ENCODE measurements around the gene SEC24B.

DNA sequence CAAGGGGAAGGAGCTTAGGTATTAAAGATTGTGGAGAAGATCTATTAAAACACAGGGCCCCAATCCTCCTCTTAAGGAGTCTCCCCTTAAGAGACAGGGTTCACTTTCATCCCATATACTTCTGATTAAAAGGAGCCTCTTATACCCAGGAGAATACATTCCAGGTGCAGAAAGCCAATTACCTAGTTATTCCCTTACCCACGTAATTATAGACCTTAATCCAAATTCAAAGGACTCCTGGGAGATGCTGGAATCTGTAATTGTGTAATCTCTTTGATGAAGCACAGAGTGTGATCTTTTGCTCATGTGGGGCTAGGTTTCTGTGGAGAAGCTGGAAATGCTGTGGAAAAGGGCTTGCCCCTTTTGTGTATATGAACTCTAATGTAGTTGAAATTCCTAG is 1.4 kb upstream of the SEC24B start:
- TF ChIP-seq TAF1 (IDR thresholded peaks at IDR 0.05; ENCODE audit: low read depth) (no peak), TCF12 (IDR thresholded peaks at IDR 0.05; ENCODE audit: low read depth) (no peak), YY1 (IDR thresholded peaks at IDR 0.05; ENCODE audit: low read depth) (no peak), ZBTB7A (IDR thresholded peaks at IDR 0.05; ENCODE audit: low read depth) (no peak), EP300 (IDR thresholded peaks at IDR 0.05; ENCODE audit: borderline replicate concordance) (no peak), RAD21 (IDR thresholded peaks at IDR 0.05; ENCODE audit: low read depth) (no peak), EGR1 (IDR thresholded peaks at IDR 0.05) (no peak), NFIC (IDR thresholded peaks at IDR 0.05) (no peak), TEAD4 (IDR thresholded peaks at IDR 0.05) (no peak), FOXM1 (IDR thresholded peaks at IDR 0.05; ENCODE audit: borderline replicate concordance, low read depth) (no peak), CEBPB (IDR thresholded peaks at IDR 0.05) (no peak)
- TF ChIP-seq, protein P1, sequence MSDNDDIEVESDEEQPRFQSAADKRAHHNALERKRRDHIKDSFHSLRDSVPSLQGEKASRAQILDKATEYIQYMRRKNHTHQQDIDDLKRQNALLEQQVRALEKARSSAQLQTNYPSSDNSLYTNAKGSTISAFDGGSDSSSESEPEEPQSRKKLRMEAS (IDR thresholded peaks at IDR 0.05): no peak
- TF ChIP-seq, protein P2, sequence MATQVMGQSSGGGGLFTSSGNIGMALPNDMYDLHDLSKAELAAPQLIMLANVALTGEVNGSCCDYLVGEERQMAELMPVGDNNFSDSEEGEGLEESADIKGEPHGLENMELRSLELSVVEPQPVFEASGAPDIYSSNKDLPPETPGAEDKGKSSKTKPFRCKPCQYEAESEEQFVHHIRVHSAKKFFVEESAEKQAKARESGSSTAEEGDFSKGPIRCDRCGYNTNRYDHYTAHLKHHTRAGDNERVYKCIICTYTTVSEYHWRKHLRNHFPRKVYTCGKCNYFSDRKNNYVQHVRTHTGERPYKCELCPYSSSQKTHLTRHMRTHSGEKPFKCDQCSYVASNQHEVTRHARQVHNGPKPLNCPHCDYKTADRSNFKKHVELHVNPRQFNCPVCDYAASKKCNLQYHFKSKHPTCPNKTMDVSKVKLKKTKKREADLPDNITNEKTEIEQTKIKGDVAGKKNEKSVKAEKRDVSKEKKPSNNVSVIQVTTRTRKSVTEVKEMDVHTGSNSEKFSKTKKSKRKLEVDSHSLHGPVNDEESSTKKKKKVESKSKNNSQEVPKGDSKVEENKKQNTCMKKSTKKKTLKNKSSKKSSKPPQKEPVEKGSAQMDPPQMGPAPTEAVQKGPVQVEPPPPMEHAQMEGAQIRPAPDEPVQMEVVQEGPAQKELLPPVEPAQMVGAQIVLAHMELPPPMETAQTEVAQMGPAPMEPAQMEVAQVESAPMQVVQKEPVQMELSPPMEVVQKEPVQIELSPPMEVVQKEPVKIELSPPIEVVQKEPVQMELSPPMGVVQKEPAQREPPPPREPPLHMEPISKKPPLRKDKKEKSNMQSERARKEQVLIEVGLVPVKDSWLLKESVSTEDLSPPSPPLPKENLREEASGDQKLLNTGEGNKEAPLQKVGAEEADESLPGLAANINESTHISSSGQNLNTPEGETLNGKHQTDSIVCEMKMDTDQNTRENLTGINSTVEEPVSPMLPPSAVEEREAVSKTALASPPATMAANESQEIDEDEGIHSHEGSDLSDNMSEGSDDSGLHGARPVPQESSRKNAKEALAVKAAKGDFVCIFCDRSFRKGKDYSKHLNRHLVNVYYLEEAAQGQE (IDR thresholded peaks at IDR 0.05; ENCODE audit: low read depth): no peak
- TF ChIP-seq, protein P3, sequence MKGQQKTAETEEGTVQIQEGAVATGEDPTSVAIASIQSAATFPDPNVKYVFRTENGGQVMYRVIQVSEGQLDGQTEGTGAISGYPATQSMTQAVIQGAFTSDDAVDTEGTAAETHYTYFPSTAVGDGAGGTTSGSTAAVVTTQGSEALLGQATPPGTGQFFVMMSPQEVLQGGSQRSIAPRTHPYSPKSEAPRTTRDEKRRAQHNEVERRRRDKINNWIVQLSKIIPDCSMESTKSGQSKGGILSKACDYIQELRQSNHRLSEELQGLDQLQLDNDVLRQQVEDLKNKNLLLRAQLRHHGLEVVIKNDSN (IDR thresholded peaks at IDR 0.05): no peak

Measured in Ishikawa (cell line).